DND-41 (cell line): ENCODE data around the gene FAM168A.

Experiments
- ATAC-seq: fragments of 200-7000 bp; cut with Tn5 transposase; 3 replicates; pipeline ENCODE4 v1.9.1; 2021; ENCODE audit warnings: low read depth; ENCODE audit not compliant: insufficient read depth
- DNase-seq: peaks from one replicate; pipeline ENCODE4 v3.0.0-alpha.2; 2020
- H2AFZ ChIP-seq: 2 replicates; pipeline ENCODE4 v1.6.0; 2012; ENCODE audit warnings: low read depth, low read length
- H3K27ac ChIP-seq: 2 replicates; pipeline ENCODE4 v1.5.1; 2012; ENCODE audit warnings: low read length, inconsistent platforms
- H3K27me3 ChIP-seq: fragments of 200-600 bp; sonication (generic); 2 replicates; pipeline ENCODE4 v1.6.0; 2012; ENCODE audit warnings: low read length, mild to moderate bottlenecking, inconsistent platforms; ENCODE audit not compliant: insufficient read depth, poor library complexity
- H3K36me3 ChIP-seq: 2 replicates; pipeline ENCODE4 v1.5.1; 2012; ENCODE audit warnings: low read length, inconsistent platforms; ENCODE audit not compliant: insufficient read depth
- H3K4me1 ChIP-seq: 2 replicates; pipeline ENCODE4 v1.5.1; 2012; ENCODE audit warnings: mild to moderate bottlenecking, low read length; ENCODE audit not compliant: insufficient read depth
- H3K4me2 ChIP-seq: 2 replicates; pipeline ENCODE4 v1.6.0; 2012; ENCODE audit warnings: mild to moderate bottlenecking, moderate library complexity, low read length, inconsistent platforms; ENCODE audit not compliant: insufficient read depth
- H3K4me3 ChIP-seq, 2 experiments: fragments of 200-600 bp in 1 of 2; shearing (Covaris generic) in 1 of 2; 2 replicates each; pipeline ENCODE4 v1.5.1; 2012 to 2016; ENCODE audit warnings: inconsistent platforms in 2 of 2, low read length in 2 of 2, mild to moderate bottlenecking in 2 of 2, low read depth in 1 of 2, moderate library complexity in 1 of 2
- H3K79me2 ChIP-seq: 2 replicates; pipeline ENCODE4 v1.6.0; 2012; ENCODE audit warnings: low read length, inconsistent platforms; ENCODE audit not compliant: insufficient read depth
- H3K9ac ChIP-seq: 2 replicates; pipeline ENCODE4 v1.6.0; 2012; ENCODE audit warnings: low read depth, mild to moderate bottlenecking, inconsistent platforms, low read length, moderate library complexity
- H3K9me3 ChIP-seq: 2 replicates; pipeline ENCODE4 v1.5.1; 2012; ENCODE audit warnings: low read length, moderate library complexity, mild to moderate bottlenecking, inconsistent platforms; ENCODE audit not compliant: insufficient read depth, severe bottlenecking
- H4K20me1 ChIP-seq: 2 replicates; pipeline ENCODE4 v1.6.0; 2012; ENCODE audit warnings: low read length; ENCODE audit not compliant: insufficient read depth
- EZH2 ChIP-seq: IDR thresholded peaks from 3 replicates; pipeline ENCODE4 v1.6.1; 2012; ENCODE audit warnings: borderline replicate concordance, low read depth, mild to moderate bottlenecking, moderate library complexity, low read length, inconsistent platforms; ENCODE audit not compliant: severe bottlenecking
- TF ChIP-seq, protein P1 (sequence below): IDR thresholded peaks from 2 replicates; pipeline ENCODE4 v1.5.1; 2012; ENCODE audit warnings: borderline replicate concordance, low read length, moderate library complexity, mild to moderate bottlenecking; ENCODE audit not compliant: poor library complexity, severe bottlenecking; ENCODE audit errors: extremely low read depth

FAM168A gene

DNA sequence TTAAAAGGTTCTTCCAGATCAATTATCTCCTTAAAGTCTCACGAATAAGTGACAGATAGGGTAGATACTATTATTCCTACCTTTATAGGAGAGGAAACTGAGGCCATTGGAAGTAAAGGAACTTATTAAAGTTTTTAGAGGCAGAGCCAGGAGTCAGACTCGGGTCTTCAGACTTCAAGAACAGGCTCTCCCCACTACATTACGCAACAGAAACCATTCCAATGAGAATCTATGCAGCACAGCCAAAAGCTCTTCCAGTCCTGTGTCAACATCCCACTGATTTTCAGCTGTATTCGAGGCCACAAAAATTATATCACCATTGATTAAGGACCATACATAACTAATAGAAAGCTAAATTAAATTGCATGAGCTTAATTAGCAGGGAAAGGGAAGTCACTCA lies 144.3 kb downstream of the FAM168A start:
- Histone ChIP-seq H3K79me2 (no peaks in the 10 kb centered on the region), H3K4me2 (no peak overlapping the region)
- no peak for DNase-seq

DNA sequence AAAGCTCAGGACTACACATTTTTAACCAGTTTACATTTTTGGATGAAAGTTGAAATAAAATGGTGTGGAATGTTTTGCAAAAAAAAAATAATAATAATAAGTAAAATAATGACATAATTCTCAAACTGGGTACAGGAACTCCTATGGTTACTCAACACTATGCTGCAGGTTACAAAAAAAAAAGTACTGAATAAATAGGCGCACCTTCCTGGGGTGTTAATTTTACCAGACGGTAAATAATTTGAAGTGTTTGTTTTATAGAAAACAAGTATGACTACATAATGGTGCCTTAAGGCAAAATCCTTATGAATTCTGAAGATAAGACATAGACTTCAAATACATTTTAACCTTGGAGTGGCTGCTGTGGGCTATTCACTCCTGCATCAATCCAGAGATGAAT lies 145.2 kb downstream of the FAM168A start:
- no peaks in the 10 kb centered on the region for H3K9me3 ChIP-seq
- no peak for DNase-seq
- no peak overlapping the region for H2AFZ ChIP-seq
- H3K36me3 ChIP-seq: peaks cover 4% of the 10 kb centered on the region; the same call in 1 of the 2 replicates
- no peak overlapping the region for H3K4me2 ChIP-seq
- TF ChIP-seq, protein P1, sequence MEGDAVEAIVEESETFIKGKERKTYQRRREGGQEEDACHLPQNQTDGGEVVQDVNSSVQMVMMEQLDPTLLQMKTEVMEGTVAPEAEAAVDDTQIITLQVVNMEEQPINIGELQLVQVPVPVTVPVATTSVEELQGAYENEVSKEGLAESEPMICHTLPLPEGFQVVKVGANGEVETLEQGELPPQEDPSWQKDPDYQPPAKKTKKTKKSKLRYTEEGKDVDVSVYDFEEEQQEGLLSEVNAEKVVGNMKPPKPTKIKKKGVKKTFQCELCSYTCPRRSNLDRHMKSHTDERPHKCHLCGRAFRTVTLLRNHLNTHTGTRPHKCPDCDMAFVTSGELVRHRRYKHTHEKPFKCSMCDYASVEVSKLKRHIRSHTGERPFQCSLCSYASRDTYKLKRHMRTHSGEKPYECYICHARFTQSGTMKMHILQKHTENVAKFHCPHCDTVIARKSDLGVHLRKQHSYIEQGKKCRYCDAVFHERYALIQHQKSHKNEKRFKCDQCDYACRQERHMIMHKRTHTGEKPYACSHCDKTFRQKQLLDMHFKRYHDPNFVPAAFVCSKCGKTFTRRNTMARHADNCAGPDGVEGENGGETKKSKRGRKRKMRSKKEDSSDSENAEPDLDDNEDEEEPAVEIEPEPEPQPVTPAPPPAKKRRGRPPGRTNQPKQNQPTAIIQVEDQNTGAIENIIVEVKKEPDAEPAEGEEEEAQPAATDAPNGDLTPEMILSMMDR: no peak
- no peak for TF ChIP-seq EZH2
- H3K27ac ChIP-seq: no peak overlapping the region
- no peaks in the 10 kb centered on the region for H3K27me3 ChIP-seq
- ATAC-seq: no peak
- H3K4me1 ChIP-seq: no peaks in the 10 kb centered on the region
- no peak overlapping the region for H3K9ac ChIP-seq
- no peaks in the 10 kb centered on the region for H4K20me1 ChIP-seq
- no peak overlapping the region for H3K4me3 ChIP-seq
- H3K79me2 ChIP-seq: no peaks in the 10 kb centered on the region

More for the DNA sequence above, 144.3 kb downstream of the FAM168A start:
- H3K36me3 ChIP-seq: peaks cover 4% of the 10 kb centered on the region; the same call in 1 of the 2 replicates
- no peaks in the 10 kb centered on the region for H3K4me1 ChIP-seq
- ATAC-seq: no peak
- TF ChIP-seq, protein P1: no peak
- TF ChIP-seq EZH2: no peak
- no peaks in the 10 kb centered on the region for H4K20me1 ChIP-seq
- H3K9me3 ChIP-seq: no peaks in the 10 kb centered on the region
- no peak overlapping the region for H3K27ac ChIP-seq
- no peak overlapping the region for H3K9ac ChIP-seq
- no peaks in the 10 kb centered on the region for H3K27me3 ChIP-seq
- H2AFZ ChIP-seq: no peak overlapping the region
- H3K4me3 ChIP-seq: no peak overlapping the region

DNA sequence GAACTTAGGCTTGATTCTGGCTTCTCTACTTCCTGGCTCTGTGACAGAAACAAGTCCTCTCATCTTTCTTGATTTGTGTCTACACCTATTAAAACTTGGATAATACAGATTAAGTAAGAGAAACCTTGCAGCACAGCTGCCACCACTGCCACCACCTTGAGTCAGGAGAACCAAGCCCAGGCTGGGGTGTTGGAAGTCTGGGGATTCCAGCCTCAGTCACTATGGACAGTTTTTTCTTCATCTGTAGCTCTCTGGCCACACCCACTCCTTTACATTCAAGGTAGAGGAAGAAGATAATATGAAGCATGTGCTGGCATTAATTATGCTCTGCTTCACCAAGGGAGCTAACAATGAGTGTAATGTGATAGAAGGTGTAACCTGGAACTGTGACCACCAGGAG lies 146.0 kb downstream of the FAM168A start:
- no peaks in the 10 kb centered on the region for H3K27me3 ChIP-seq
- no peak overlapping the region for H3K4me3 ChIP-seq
- no peaks in the 10 kb centered on the region for H3K79me2 ChIP-seq
- H3K9ac ChIP-seq: no peak overlapping the region
- no peak for TF ChIP-seq EZH2
- TF ChIP-seq, protein P1: no peak
- H3K36me3 ChIP-seq: peaks cover 4% of the 10 kb centered on the region; the same call in 1 of the 2 replicates
- no peak overlapping the region for H3K27ac ChIP-seq
- H3K4me2 ChIP-seq: no peak overlapping the region
- no peak overlapping the region for H2AFZ ChIP-seq
- ATAC-seq: no peak
- DNase-seq: no peak
- H3K9me3 ChIP-seq: no peaks in the 10 kb centered on the region
- no peaks in the 10 kb centered on the region for H4K20me1 ChIP-seq
- no peaks in the 10 kb centered on the region for H3K4me1 ChIP-seq

DNA sequence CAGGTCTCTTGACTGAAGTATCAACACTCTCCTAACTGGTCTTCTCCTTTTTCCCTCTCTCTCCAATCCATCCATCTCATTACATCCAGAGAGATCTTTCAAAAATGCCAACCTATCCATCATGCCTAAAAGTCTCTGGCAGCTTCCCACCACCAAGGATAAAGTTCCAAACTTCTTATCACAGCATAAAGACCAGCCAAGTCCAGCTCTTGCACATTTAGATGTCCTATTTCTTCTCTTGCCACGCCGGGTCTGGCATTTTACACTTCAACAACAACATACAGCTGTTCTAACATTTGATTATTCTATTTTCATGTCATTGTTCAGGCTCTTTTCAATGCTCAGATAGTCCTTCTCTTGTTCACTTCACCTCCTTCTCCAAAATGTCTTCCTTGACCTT lies 151.1 kb downstream of the FAM168A start:
- no peaks in the 10 kb centered on the region for H3K27me3 ChIP-seq
- no peak overlapping the region for H3K4me2 ChIP-seq
- H4K20me1 ChIP-seq: no peaks in the 10 kb centered on the region
- H3K79me2 ChIP-seq: no peaks in the 10 kb centered on the region
- DNase-seq (no peak), ATAC-seq (no peak)
- H3K4me3 ChIP-seq: no peak overlapping the region
- peaks cover 4% of the 10 kb centered on the region; the same call in 1 of the 2 replicates for H3K36me3 ChIP-seq
- H3K4me1 ChIP-seq: no peaks in the 10 kb centered on the region
- no peak overlapping the region for H2AFZ ChIP-seq
- H3K27ac ChIP-seq: no peak overlapping the region
- TF ChIP-seq, protein P1: no peak
- no peak for TF ChIP-seq EZH2
- H3K9ac ChIP-seq: no peak overlapping the region
- H3K9me3 ChIP-seq: no peaks in the 10 kb centered on the region
